WI38 (cell line): ENCODE measurements around the gene PIANP.
"Not testable (repeated sequence)": the region's sequence is repeated elsewhere in the genome, so short reads cannot be mapped to it uniquely, and the experiment has no call there.

Experiments
- H3K4me3 ChIP-seq: 2 replicates; pipeline ENCODE4 v1.5.1; 2011; ENCODE audit warnings: low read depth, mild to moderate bottlenecking, control low read depth, low read length
- TF ChIP-seq, protein P1 (sequence below): IDR thresholded peaks from 2 replicates; pipeline ENCODE4 v1.5.1; 2012; ENCODE audit warnings: low read depth, mild to moderate bottlenecking, control low read depth, low read length

Gene PIANP, protein sequence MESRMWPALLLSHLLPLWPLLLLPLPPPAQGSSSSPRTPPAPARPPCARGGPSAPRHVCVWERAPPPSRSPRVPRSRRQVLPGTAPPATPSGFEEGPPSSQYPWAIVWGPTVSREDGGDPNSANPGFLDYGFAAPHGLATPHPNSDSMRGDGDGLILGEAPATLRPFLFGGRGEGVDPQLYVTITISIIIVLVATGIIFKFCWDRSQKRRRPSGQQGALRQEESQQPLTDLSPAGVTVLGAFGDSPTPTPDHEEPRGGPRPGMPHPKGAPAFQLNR

DNA sequence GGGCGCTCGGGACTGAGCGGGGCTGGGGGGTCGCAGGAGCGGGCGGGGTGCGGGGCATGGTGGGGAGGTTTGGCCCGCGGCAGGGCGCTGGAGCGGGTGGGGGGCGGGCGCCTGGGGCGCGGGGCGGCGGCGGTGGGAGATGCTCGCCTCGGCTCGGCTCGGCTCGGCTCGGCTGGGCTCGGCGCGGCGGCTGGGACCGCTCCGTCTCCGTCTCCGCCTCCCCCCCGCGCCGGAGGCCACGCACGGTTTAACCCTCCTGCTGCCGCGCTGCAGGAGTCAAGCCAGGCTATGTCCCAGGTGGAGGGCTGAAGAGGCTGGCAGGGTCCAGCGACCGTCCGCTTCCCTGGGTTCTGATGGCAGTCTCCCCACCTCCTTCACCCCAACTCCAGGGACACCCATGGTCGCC, at the start of gene PIANP:
TSS of gene PIANP (minus strand) at position 170 of the 406 bp plus-strand sequence. CDS start 2,754 bp downstream, outside the sequence.
- TF ChIP-seq, protein P1, sequence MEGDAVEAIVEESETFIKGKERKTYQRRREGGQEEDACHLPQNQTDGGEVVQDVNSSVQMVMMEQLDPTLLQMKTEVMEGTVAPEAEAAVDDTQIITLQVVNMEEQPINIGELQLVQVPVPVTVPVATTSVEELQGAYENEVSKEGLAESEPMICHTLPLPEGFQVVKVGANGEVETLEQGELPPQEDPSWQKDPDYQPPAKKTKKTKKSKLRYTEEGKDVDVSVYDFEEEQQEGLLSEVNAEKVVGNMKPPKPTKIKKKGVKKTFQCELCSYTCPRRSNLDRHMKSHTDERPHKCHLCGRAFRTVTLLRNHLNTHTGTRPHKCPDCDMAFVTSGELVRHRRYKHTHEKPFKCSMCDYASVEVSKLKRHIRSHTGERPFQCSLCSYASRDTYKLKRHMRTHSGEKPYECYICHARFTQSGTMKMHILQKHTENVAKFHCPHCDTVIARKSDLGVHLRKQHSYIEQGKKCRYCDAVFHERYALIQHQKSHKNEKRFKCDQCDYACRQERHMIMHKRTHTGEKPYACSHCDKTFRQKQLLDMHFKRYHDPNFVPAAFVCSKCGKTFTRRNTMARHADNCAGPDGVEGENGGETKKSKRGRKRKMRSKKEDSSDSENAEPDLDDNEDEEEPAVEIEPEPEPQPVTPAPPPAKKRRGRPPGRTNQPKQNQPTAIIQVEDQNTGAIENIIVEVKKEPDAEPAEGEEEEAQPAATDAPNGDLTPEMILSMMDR, result no peak
- peak within 1 kb of the TSS; percentile 63 for H3K4me3 ChIP-seq

GRCh38 chr12:6748761-6749160, 48.1 kb upstream of the PIANP start:
- H3K4me3 ChIP-seq, result no peak overlapping the region
- TF ChIP-seq, protein P1, result no peak

- no peak overlapping the region for H3K4me3 ChIP-seq
- TF ChIP-seq, protein P1, result no peak
These were observed 46.6 kb upstream of the PIANP start for GRCh38 chr12:6747216-6747615.

- TF ChIP-seq, protein P1, result no peak
- H3K4me3 ChIP-seq, result no peak overlapping the region
These were observed 45.3 kb upstream of the PIANP start for GRCh38 chr12:6745741-6746525.

DNA sequence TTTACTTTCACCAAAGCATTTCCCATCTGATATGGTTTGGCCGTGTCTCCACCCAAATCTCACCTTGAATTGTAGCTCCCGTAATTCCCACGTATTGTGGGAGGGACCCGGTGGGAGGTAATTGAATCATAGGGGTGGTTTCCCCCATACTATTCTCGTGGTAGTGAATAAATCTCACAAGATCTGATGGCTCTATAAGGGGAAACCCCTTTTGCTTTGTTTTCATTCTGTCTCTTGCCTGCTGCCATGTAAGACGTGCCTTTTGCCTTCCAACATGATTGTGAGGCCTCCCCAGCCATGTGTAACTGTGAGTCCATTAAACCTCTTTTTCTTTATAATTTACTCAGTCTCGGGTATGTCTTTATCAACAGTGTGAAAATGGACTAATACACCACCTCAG, 42.7 kb upstream of the PIANP start:
- H3K4me3 ChIP-seq, result not testable (repeated sequence)

GRCh38 chr12:6742834-6743233, 42.2 kb upstream of the PIANP start:
- TF ChIP-seq, protein P1, result no peak
- no peak overlapping the region for H3K4me3 ChIP-seq

- not testable (repeated sequence) for H3K4me3 ChIP-seq
These were observed 41.5 kb upstream of the PIANP start for GRCh38 chr12:6742080-6742479.

DNA sequence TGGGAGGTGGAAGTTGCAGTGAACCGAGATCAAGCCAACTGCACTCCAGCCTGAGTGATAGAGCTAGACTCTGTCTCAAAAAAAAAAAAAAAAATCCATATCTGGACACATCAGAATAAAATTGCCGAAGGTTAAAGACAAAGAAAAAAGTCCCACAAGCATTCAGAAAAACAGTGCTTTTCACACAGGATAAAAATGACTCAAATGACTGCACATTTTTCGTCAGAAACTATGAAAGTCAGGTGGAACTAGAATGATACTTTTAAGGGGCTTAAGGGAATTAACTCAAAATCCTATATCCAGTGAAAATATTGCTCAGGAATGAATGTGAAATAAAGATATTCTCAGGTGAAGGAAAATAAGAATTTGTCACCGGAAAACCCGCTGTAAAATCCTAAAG, 36.1 kb upstream of the PIANP start:
- TF ChIP-seq, protein P1, result no peak
- H3K4me3 ChIP-seq, result no peak overlapping the region
